Neural cell (in vitro differentiated cells): Measurements from ENCODE around the gene RAET1E. TPM values are rescaled to one million over a fixed set of nuclear protein-coding genes. Genes with fewer than 3 reads are reported as not detected.

Experiments used
- H2AFZ ChIP-seq: fragments of 200-600, 300-800 bp; sonication (generic), shearing (Covaris generic); 2 replicates; pipeline ENCODE4 v1.6.0; 2014; ENCODE audit warnings: low read depth, mild to moderate bottlenecking, antibody characterized with exemption, low read length, moderate library complexity
- H3F3A ChIP-seq: fragments of 200-600 bp; shearing (Covaris generic); 2 replicates; pipeline ENCODE4 v1.6.1; 2016; ENCODE audit warnings: mild to moderate bottlenecking, moderate library complexity, mixed read lengths, antibody characterized with exemption, low read length; ENCODE audit not compliant: insufficient read depth, poor library complexity, severe bottlenecking
- H3K27ac ChIP-seq: fragments of 200-600, 300-800 bp; sonication (generic), shearing (Covaris generic); 2 replicates; pipeline ENCODE4 v1.5.1; 2014; ENCODE audit warnings: mild to moderate bottlenecking, low read length, moderate library complexity
- H3K27me3 ChIP-seq: fragments of 300-800, 200-600 bp; sonication (generic), shearing (Covaris generic); 2 replicates; pipeline ENCODE4 v1.6.0; 2014; ENCODE audit warnings: mild to moderate bottlenecking, low read depth, low read length, moderate library complexity; ENCODE audit not compliant: insufficient read depth
- H3K36me3 ChIP-seq: fragments of 300-800, 200-600 bp; sonication (generic), shearing (Covaris generic); 2 replicates; pipeline ENCODE4 v1.5.1; 2014; ENCODE audit warnings: mild to moderate bottlenecking, antibody characterized with exemption, low read length, moderate library complexity; ENCODE audit not compliant: insufficient read depth
- H3K4me2 ChIP-seq: fragments of 300-800, 200-600 bp; sonication (generic), shearing (Covaris generic); 2 replicates; pipeline ENCODE4 v1.6.0; 2014; ENCODE audit warnings: mild to moderate bottlenecking, low read length
- H3K4me3 ChIP-seq: fragments of 300-800, 200-600 bp; sonication (generic), shearing (Covaris generic); 2 replicates; pipeline ENCODE4 v1.5.1; 2014; ENCODE audit warnings: mild to moderate bottlenecking, low read length, moderate library complexity
- H3K79me2 ChIP-seq: fragments of 200-600 bp; shearing (Covaris generic); replicated peaks from 2 replicates; pipeline ENCODE4 v1.6.0; 2014; ENCODE audit warnings: mild to moderate bottlenecking, low read length, moderate library complexity; ENCODE audit not compliant: insufficient read depth
- H3K9ac ChIP-seq: fragments of 300-800, 200-600 bp; sonication (generic), shearing (Covaris generic); 2 replicates; pipeline ENCODE4 v1.6.1; 2016; ENCODE audit warnings: mild to moderate bottlenecking, low read length, mixed read lengths
- H3K9me2 ChIP-seq: fragments of 200-600 bp; shearing (Covaris generic); 2 replicates; pipeline ENCODE4 v1.6.1; 2016; ENCODE audit warnings: mild to moderate bottlenecking, low read length, mixed read lengths; ENCODE audit not compliant: insufficient read depth
- H3K9me3 ChIP-seq: fragments of 200-600, 300-800 bp; sonication (generic), shearing (Covaris generic); 2 replicates; pipeline ENCODE4 v1.6.1; 2016; ENCODE audit warnings: mild to moderate bottlenecking, mixed run types, low read length, moderate library complexity, mixed read lengths
- H4K20me1 ChIP-seq: fragments of 200-600 bp; shearing (Covaris generic); 2 replicates; pipeline ENCODE4 v1.6.1; 2016; ENCODE audit warnings: mild to moderate bottlenecking, mixed run types; ENCODE audit not compliant: insufficient read depth
- EP300 ChIP-seq: fragments of 450-650 bp; conservative IDR thresholded peaks from 2 replicates; pipeline ENCODE4 v1.6.1; 2014; ENCODE audit warnings: antibody characterized with exemption, mild to moderate bottlenecking, moderate library complexity; ENCODE audit not compliant: poor library complexity, severe bottlenecking
- EZH2 ChIP-seq: fragments of 200-600, 300-800 bp; shearing (Covaris generic), sonication (generic); IDR thresholded peaks from 2 replicates; pipeline ENCODE4 v1.6.1; 2014; ENCODE audit warnings: antibody characterized with exemption, low read length, borderline replicate concordance, mild to moderate bottlenecking; ENCODE audit not compliant: insufficient read depth, poor library complexity, severe bottlenecking
- MXI1 ChIP-seq: fragments of 450-650 bp; conservative IDR thresholded peaks from 2 replicates; pipeline ENCODE4 v1.6.1; 2014; ENCODE audit warnings: antibody characterized with exemption, mild to moderate bottlenecking; ENCODE audit not compliant: poor library complexity, severe bottlenecking
- POLR2AphosphoS5 ChIP-seq: IDR thresholded peaks from 2 replicates; pipeline ENCODE4 v1.6.1; 2012
- RAD21 ChIP-seq: fragments of 450-650 bp; conservative IDR thresholded peaks from 2 replicates; pipeline ENCODE4 v1.6.1; 2014; ENCODE audit warnings: antibody characterized with exemption, mild to moderate bottlenecking, moderate library complexity
- REST ChIP-seq: IDR thresholded peaks from 2 replicates; pipeline ENCODE4 v1.6.1; 2012; ENCODE audit warnings: borderline replicate concordance
- SMC3 ChIP-seq: fragments of 450-650 bp; conservative IDR thresholded peaks from 2 replicates; pipeline ENCODE4 v1.6.1; 2014; ENCODE audit warnings: antibody characterized with exemption, mild to moderate bottlenecking, moderate library complexity; ENCODE audit not compliant: poor library complexity
- TAF1 ChIP-seq: IDR thresholded peaks from 2 replicates; pipeline ENCODE4 v1.6.1; 2012; ENCODE audit warnings: low read depth
- polyA plus RNA-seq: library from polyadenylated mRNA; depleted of rRNA; stranded (reverse); fragments of >200 nt; gene quantifications from 2 replicates; pipeline ENCODE4 v1.2.3, GENCODE V29; 2014
- TF ChIP-seq, protein P1 (sequence below): fragments of 450-650 bp; IDR thresholded peaks from 2 replicates; pipeline ENCODE4 v1.5.1; 2014; ENCODE audit warnings: antibody characterized with exemption, mild to moderate bottlenecking, moderate library complexity; ENCODE audit not compliant: poor library complexity, severe bottlenecking

Gene RAET1E
- polyA plus RNA-seq, 1 donor from 2014 or later = not detected

GRCh38 chr6:149860834-149861602, 36.9 kb downstream of the RAET1E start:
- no peak for TF ChIP-seq MXI1
- H3K4me3 ChIP-seq = peak overlapping the region; percentile 70
- no peaks in the 10 kb centered on the region for H3K9me2 ChIP-seq
- no peaks in the 10 kb centered on the region for H3K36me3 ChIP-seq
- H3K9me3 ChIP-seq = no peaks in the 10 kb centered on the region
- H3K27ac ChIP-seq = no peak overlapping the region
- H3K9ac ChIP-seq = no peak overlapping the region
- peaks cover 3% of the 10 kb centered on the region for H3F3A ChIP-seq
- no peak overlapping the region for H3K4me2 ChIP-seq
- H3K79me2 ChIP-seq = peaks cover 27% of the 10 kb centered on the region
- no peaks in the 10 kb centered on the region for H4K20me1 ChIP-seq
- H2AFZ ChIP-seq = no peak overlapping the region
- H3K27me3 ChIP-seq = no peaks in the 10 kb centered on the region

DNA sequence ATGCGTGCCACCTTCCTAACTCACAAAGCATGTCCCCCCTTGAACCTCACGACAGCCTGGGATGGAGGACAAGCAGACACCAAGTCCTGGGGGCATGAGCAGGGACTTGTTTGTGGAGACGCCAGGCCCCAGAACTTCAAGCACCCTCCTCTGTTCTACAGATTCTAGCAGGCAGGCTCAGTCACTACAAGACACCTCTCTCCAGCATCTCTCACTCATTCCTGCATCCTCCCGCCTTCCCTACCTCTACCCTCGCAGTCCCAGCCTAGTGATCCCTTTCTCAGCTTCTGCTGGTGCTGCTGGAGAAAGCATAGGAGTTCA, 37.4 kb downstream of the RAET1E start:
- no peaks in the 10 kb centered on the region for H3K9me2 ChIP-seq

More for the DNA sequence above, 37.4 kb downstream of the RAET1E start:
- H3K79me2 ChIP-seq = peaks cover 27% of the 10 kb centered on the region
- H4K20me1 ChIP-seq = no peaks in the 10 kb centered on the region
- H3K27ac ChIP-seq = no peak overlapping the region
- H3K9ac ChIP-seq = no peak overlapping the region
- H3F3A ChIP-seq = peaks cover 3% of the 10 kb centered on the region
- TF ChIP-seq POLR2AphosphoS5 (no peak), SMC3 (no peak), REST (no peak), EP300 (no peak), MXI1 (no peak), TAF1 (no peak), RAD21 (no peak), EZH2 (no peak)
- TF ChIP-seq, protein P1, sequence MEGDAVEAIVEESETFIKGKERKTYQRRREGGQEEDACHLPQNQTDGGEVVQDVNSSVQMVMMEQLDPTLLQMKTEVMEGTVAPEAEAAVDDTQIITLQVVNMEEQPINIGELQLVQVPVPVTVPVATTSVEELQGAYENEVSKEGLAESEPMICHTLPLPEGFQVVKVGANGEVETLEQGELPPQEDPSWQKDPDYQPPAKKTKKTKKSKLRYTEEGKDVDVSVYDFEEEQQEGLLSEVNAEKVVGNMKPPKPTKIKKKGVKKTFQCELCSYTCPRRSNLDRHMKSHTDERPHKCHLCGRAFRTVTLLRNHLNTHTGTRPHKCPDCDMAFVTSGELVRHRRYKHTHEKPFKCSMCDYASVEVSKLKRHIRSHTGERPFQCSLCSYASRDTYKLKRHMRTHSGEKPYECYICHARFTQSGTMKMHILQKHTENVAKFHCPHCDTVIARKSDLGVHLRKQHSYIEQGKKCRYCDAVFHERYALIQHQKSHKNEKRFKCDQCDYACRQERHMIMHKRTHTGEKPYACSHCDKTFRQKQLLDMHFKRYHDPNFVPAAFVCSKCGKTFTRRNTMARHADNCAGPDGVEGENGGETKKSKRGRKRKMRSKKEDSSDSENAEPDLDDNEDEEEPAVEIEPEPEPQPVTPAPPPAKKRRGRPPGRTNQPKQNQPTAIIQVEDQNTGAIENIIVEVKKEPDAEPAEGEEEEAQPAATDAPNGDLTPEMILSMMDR = no peak
- H3K36me3 ChIP-seq = no peaks in the 10 kb centered on the region
- H2AFZ ChIP-seq = no peak overlapping the region
- no peaks in the 10 kb centered on the region for H3K27me3 ChIP-seq
- no peaks in the 10 kb centered on the region for H3K9me3 ChIP-seq
- H3K4me2 ChIP-seq = no peak overlapping the region
- peak overlapping the region; percentile 70 for H3K4me3 ChIP-seq
